Forelimb muscle (tissue), 1 donor: ENCODE results near the gene CLDN16. TPM values are rescaled to one million over a fixed set of nuclear protein-coding genes. Genes with fewer than 3 reads are reported as not detected.

Experiments
- DNase-seq: peaks from one replicate; pipeline ENCODE4 v3.0.0-alpha.2; 2013; ENCODE audit warnings: low read depth
- polyA plus RNA-seq: library from polyadenylated mRNA; unstranded; fragments of 120-200 nt; gene quantifications from one replicate; pipeline ENCODE4 v1.2.1, GENCODE V29; 2013; ENCODE audit not compliant: insufficient read length

CLDN16 gene, protein sequence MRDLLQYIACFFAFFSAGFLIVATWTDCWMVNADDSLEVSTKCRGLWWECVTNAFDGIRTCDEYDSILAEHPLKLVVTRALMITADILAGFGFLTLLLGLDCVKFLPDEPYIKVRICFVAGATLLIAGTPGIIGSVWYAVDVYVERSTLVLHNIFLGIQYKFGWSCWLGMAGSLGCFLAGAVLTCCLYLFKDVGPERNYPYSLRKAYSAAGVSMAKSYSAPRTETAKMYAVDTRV
- polyA plus RNA-seq, result 0.13 TPM

- no peak for DNase-seq
These were observed at the start of gene CLDN16 for GRCh38 chr3:190387578-190388213. Gene CLDN16, plus strand, starts transcription at chr3:190388163. Its CDS starts 167 bp downstream, at chr3:190388330.

DNA sequence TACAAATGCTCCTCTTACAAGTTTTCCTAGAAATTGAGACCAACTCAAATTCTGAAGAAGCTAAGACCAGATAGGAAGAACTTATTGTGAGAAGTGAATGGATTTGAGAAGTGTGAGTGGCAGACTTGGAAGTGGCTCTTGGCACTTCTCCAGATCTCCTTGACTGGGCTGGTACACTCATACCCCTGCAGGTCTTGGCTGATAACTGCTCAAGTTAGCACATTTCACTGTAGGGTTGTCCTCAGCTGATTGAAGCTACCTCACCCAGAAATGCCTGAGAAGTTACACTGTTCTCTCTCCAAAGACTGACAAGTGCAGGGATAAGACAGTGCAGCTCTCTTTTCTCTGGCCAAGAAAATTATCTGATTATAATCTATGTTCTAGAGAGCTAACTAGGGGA, 49.2 kb upstream of the CLDN16 start:
- no peak for DNase-seq

DNA sequence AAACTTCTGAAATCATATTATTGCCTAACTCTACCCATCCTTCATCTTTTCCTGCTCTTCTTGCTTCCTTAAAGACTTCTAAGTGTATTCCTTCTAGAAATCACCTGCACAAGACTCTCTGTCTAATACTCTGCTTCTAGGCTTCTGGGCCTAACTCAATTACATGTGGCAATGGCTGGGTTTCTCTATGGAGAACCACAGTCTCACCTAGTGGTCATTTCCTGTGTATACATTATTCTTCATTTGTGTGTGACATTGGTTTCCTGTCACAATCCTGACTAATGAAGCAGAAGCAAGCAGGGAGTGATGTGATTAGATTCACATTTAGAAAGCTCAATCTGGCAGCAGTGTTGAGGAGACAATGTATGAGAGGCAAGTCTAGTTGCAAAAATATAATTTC, 48.8 kb upstream of the CLDN16 start:
- no peak for DNase-seq

GRCh38 chr3:190340071-190340470, 47.9 kb upstream of the CLDN16 start:
- no peak for DNase-seq

DNA sequence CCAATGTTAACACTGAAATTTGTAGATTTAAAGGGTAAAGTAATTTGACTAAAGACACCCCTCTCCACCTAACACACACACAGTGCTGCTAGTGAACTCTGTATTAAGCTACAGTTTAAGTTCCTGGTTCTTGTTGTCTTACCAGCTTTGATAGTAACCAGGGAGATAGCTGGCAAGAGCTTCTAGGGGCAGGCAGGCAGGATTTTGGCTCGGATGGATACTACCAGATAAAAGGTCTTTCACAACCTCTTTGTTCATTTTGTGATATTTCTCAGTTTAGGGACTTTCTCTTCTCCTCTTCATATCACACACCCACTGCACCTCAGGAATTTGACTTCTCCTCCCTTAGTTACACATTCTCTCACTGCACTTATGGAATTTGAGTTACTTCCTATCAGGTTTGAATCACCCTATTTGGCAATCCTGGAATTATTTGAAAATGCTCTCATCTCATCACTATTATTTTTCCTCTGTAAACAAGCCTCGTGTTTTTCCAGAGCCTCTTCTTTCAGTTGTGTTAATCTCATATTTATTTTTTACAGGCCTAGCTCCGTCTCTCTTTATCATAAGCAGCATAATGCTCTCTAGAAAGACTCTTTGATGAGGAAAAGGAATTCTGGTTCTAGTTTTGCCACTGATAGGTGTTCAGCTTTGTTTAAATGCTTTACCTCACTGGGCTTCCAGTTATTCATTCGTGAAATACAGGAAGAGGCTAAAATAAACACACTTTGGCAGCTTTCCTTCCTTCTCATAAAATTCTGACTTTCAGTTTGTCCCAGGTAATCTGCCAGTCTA, 42.7 kb upstream of the CLDN16 start:
- no peak for DNase-seq

DNA sequence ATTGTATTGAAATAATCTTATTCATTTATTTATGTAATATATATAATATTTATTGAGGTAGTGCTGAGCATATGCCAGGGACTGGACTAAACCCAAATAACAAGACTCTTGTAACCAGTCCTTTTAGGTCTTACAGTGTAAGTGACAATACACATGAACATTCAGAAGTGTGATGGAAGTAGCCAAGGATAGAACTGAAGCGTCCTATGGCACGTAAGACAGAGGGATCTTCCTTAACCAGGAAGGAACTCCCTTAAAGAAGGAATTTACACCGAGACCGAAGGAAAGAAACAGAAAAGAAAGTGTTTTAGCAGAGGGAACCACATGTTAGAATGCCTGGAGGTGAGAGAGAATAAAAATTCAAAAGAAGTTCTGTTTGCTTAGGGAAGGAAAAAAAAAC, 42.1 kb upstream of the CLDN16 start:
- no peak for DNase-seq

- DNase-seq, result no peak
These were observed 41.4 kb upstream of the CLDN16 start for GRCh38 chr3:190346541-190346940.

DNA sequence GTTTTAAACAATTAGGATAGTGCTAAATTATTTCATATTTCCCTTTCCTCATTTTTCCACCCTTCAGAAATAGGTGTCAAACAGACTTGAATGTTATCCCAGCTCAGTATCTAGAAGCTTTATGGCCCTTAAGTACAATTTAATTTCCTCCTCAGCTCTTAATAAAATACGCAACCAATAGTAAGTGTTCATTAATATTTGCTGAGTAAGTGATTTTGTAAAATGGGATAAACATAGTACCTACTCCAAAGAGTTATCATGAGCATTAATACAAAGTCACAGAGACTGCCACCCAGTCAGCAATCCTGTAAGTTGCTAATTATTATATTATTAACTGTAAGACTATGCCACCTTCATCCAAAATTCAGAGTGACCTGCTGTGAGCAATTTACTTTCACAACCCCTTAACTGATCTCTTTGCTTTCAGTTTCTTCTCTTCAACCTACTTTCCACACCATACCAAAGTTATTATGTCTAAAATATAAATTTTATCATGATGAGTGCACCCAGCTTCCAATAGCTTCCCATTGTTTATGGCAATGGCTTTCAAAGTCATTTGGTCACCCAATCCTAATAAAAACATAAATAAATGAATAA, 35.0 kb upstream of the CLDN16 start:
- no peak for DNase-seq

- DNase-seq, result no peak
These were observed 31.7 kb upstream of the CLDN16 start for GRCh38 chr3:190356246-190356645.

DNA sequence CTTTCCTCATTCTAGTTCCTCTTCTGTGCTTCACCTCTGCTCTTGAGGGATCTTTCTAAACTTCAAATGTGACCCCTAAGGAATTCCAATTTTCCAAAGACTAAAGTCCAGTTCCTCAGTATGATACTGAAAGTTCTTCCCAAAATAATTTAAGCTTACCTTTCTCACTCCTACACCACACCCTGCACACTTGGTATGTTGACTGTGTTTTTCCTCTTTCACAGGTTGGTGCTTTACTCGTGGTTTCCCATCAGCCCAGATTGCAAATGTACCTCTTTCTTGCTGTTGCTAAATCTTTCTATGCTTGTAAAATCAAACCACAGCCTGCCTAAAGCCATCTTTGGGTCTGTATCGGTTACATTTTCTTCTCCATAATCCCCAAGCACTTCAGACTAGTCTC, 30.5 kb upstream of the CLDN16 start:
- no peak for DNase-seq

DNA sequence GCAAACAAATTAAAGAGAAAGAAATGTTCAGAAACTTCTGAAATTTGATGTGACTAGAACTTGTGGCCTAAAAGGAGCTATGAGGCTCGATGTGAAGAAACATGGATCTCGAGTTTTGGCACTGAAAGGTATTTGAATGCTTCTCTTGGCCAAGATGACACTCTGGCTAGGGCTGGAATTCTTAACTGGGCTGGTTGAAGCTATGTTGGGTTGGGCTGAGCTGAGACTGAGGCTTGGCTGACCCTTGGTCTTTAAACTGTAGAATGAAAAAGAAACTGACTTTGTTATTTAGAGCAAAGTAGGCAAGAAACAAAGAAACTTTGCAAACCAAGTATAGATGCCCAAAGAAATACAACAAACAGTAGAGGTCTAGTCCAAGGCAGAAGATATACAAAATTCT, 28.1 kb upstream of the CLDN16 start:
- no peak for DNase-seq

DNA sequence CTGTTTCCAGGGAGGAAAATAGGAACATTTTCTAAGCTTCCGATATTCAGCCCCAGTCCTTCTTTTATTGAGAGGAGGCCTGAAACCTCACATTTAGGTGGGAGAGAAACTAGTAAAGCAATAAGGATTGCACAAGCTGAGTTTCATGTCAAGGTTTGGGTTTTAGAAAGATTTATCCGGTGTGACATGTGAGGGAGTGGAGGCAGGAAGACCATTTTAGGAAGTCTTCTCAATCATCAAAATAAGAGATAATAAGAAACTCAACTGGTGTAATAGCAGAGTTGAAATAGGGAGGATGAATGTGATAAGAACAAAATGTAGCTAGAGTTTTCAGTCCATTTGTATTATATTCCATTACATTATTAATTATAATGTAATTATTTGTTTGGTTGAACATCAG, 27.7 kb upstream of the CLDN16 start:
- DNase-seq, result no peak

- no peak for DNase-seq
These were observed 26.2 kb upstream of the CLDN16 start for GRCh38 chr3:190361791-190362190.

DNA sequence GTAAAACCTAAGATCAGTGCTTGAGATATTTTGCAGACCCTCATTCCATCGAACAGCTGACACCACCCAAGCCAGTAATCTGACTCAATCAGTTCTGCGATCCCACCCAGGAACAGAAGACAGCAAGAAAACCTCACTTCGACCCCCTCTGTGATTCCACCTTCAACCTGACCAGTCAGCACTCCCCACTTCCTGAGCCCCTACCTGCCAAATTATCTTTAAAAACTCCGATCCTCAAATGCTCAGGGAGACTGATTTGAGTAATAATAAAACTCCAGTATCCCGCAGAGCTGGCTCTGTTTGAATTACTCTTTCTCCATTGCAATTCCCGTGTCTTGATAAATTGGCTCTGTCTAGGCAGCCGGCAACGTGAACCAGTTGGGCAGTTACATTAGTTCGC, 25.7 kb upstream of the CLDN16 start:
- DNase-seq, result no peak

DNA sequence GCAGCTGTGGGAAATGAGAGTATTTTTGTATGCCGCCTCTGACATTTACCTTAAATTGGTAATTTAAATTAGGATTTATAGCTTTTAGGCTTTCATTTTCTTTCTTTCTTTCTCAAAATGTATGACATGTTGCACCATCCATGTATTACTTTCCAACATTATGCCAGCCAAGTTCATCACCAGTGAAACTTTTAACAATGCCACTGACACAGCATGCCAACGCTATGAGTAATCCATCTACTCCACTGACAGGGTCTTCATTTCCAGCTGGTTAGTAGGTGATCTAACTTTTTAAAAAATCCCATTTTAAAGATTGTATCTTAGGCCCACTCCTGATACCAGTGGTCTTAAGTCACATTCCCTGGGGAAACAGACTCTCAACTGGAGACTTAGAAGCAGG, 21.8 kb upstream of the CLDN16 start:
- no peak for DNase-seq

DNA sequence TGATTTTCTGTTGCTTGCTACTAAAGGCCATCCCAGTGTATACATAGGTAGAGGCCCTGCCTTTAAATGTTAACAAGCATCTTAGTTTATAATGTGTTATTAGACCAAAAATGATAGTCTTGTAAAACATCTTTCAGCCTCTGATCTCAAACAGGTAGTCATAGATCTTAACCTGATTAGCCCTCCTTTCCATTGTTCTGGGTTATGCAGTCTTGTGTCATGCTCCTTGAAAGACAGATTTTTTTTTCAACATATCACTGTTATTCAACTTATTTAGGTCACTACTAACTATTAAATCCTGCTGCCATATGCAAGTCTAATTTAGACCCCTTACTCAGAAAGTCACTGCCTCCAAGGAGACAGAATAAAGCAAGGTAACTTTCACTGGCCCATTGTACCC, 19.1 kb upstream of the CLDN16 start:
- no peak for DNase-seq

DNA sequence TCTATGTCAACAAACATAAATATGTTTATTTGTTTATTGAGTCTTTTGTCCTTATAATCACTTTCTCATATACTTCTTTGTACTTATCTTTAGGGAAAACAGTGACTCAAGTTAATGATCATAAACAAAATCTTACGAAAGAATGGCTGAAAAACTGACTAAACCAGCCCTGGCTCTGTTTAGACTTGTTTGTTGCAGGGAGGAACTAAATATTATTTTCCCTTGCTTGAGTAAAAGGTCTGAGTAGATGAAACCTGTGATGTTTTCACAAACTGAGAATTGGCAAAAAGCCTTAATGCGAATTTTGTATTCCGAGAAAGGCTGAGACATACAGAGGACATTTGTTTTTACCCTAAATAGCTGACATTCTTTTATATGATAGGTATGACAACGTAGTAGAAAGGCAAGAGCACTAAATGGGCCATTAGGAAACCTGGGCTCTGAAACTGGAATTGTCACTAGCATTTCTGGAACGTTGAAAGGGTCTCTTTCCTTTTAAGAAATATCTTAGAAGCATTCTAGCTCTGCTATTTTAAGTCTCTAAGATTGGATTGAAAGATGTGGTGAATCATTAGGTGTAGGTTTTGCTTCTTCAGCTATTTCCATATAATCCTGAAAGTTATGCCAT, 18.2 kb upstream of the CLDN16 start:
- no peak for DNase-seq

DNA sequence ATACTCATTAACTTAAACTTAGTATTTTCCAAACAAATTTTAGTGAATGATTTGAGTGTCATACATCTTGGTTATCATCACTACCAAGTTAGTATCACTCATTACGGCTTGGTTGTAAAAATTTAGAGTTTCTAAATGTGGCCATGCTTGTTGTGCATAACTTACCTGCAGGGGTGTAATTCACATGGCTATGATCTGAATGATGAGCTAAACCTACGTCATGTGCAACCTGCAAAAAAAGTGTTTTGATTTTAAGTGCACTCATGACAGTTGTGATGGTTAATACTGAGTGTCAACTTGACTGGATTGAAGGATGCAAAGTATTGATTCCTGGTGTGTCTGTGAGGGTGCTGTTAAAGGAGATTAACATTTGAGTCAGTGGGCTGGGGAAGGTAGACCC, 17.6 kb upstream of the CLDN16 start:
- no peak for DNase-seq

DNA sequence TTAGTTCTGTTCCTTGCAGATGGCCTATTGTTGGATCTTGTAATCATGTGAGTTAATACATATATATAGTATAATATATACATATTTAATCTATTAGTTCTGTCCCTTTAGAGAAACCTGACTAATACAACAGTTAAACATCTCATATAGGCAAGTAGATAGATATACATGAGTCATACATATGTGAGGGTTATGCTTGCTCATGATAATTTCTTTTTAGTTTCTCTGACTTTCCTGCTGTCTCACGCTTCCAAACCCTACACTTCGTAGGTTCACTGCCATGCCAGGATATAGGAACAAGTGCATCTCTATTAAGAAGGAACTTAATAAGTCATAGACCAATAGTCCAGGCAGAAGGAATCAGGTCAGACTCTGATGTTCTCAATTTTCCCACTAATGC, 16.8 kb upstream of the CLDN16 start:
- no peak for DNase-seq

DNA sequence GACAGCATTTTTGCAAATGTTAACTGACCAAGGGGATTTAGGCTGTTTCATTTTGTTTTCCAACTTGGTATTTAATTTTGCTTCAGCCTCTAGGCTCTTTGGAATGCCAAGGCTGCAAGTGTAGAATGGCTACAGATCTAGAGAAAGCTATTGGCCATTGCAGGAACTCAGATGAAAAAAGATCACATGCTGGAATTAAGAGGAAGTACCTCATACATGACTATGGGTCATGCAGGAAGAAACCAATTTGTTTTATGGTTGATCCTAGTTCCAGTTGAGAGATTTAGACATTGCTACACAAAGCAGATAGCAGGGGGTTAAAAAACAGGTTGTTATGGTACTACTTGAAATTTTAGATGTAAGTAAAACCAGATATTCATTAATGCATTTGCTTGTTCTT, 12.7 kb upstream of the CLDN16 start:
- no peak for DNase-seq

DNA sequence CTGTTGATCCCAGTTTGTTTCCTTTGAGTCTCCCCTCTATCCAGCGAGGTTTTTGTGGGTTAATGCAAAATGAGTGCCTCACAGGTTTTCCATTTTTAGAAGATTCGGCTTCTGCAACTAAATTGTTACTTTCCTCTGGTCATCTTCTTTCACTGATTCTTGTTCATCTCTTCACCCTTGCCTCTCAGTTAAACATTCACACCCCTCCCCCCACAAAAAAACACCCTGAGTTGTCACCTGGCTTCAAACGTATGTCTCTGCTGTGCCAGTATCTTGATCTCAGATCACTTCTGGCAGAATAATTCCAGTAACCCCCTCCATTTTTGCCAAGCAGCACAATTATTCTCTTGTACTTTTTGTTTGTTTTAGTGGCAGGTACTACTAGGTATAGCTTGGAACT, 12.3 kb upstream of the CLDN16 start:
- no peak for DNase-seq

DNA sequence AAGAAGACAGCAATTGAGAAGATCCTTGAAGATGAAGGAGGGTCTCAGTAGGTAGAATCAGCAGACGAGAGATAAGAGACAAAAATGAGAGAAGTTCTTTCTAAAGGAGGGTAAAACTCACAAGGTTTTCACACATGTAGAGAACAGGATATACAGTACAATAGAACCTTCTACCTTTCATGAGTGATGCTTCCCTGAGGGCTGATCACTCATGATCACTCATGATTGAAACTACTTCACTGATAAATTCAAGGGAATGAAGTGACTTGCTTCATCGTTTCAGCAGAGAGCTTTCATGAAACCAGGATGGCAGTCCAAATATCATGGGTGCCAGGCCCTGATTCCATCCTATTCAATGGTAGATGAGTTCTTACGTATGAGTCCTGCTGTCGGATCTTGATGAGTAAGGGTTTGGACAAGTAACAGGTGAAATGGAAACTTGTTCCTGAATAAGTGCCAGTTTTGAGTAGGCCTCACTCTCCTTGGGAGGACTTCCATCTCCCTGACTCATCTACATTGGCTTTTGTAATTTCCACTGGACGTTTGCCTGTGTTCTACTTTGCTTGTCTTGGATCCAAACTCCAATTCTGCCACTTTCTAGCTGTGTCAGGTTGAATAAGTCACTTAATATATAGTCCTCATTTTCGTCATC, 9.6 kb upstream of the CLDN16 start:
- no peak for DNase-seq
